GM21423 (cell line): ENCODE measurements around the gene NUTM2E.
"Not testable (repeated sequence)": the region's sequence is repeated elsewhere in the genome, so short reads cannot be mapped to it uniquely, and the experiment has no call there.

Experiments used
- ATAC-seq: cut with Tn5 transposase; IDR thresholded peaks from one replicate; pipeline ENCODE4 v1.9.1; 2021; ENCODE audit warnings: mild to moderate bottlenecking, moderate library complexity; ENCODE audit not compliant: unreplicated experiment

Gene NUTM2E

GRCh38 chr10:79862803-79863202 is 36.3 kb downstream of the NUTM2E start:
- ATAC-seq: not testable (repeated sequence)

- ATAC-seq: not testable (repeated sequence)
Measured at GRCh38 chr10:79866903-79867551, 40.5 kb downstream of the NUTM2E start.

- ATAC-seq: not testable (repeated sequence)
Measured at GRCh38 chr10:79868023-79868422, 41.5 kb downstream of the NUTM2E start.

DNA sequence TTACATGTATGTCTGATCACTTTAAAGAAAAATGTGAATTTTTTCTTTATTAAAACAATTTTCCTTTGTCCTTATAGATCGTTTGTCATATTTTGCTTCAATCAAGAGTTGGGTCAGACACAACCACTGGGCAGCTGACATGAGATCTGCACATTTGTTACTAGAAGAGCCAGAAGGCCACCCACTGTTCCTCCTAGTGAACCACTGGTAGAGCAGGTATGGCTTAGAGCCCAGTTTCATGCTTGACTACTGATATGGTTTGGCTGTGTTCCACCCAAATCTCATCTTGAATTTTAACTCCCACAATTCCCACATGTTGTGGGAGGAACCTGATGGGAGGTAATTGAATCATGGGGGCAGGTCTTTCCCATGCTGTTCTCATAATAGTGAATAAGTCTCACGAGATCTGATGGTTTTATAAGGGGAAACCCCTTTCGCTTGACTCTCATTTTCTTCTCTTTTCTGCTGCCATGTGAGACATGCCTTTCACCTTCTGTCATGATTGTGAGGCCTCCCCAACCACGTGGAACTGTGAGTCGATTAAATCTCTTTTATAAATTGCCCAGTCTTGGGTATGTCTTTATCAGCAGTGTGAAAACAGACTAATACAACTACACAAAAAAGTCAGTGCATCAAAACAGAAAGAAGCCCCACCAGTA is 43.0 kb downstream of the NUTM2E start:
- ATAC-seq: not testable (repeated sequence)

GRCh38 chr10:79871729-79872128 is 45.2 kb downstream of the NUTM2E start:
- not testable (repeated sequence) for ATAC-seq
